ENCODE results near the gene PMPCA.

PMPCA gene

GRCh38 chr9:136410500-136411287 lies at the start of gene PMPCA, which contains the start of gene ENTR1:
PMPCA (plus strand) TSS chr9:136410658; CDS start chr9:136410669, 11 bp downstream.
ENTR1 (minus strand) TSS chr9:136410614; CDS start chr9:136410397, 217 bp downstream.
- peak; percentile 84 to 96 (median 90) for DNase-seq

GRCh38 chr9:136361047-136361753 lies 49.3 kb upstream of the PMPCA start:
- DNase-seq: no peak

GRCh38 chr9:136361754-136362449 lies 48.6 kb upstream of the PMPCA start:
- no peak for DNase-seq

GRCh38 chr9:136362450-136362784 lies 48.0 kb upstream of the PMPCA start:
- no peak for DNase-seq

- peak; percentile 85 to 91 (median 88) for DNase-seq
These were observed 47.1 kb upstream of the PMPCA start, which contains the start of gene DNLZ for GRCh38 chr9:136363106-136363948. DNLZ (minus strand) TSS chr9:136363744; CDS start chr9:136363714, 30 bp downstream.

GRCh38 chr9:136363949-136364748 lies 46.3 kb upstream of the PMPCA start:
- no peak for DNase-seq

- no peak for DNase-seq
These were observed 45.3 kb upstream of the PMPCA start for GRCh38 chr9:136364942-136365774.

GRCh38 chr9:136365775-136366222 lies 44.7 kb upstream of the PMPCA start:
- DNase-seq: no peak

GRCh38 chr9:136366826-136367225 lies 43.6 kb upstream of the PMPCA start:
- DNase-seq: no peak

- DNase-seq: no peak
These were observed 42.9 kb upstream of the PMPCA start for GRCh38 chr9:136367296-136368145.

GRCh38 chr9:136368190-136368589 lies 42.3 kb upstream of the PMPCA start:
- DNase-seq: no peak

- DNase-seq: no peak
These were observed 40.4 kb upstream of the PMPCA start for GRCh38 chr9:136370037-136370436.

GRCh38 chr9:136370687-136371532 lies 39.5 kb upstream of the PMPCA start:
- DNase-seq: no peak

- no peak for DNase-seq
These were observed 39.0 kb upstream of the PMPCA start for GRCh38 chr9:136371533-136371880.

GRCh38 chr9:136372006-136372405 lies 38.5 kb upstream of the PMPCA start:
- DNase-seq: no peak

GRCh38 chr9:136372561-136373299 lies 37.7 kb upstream of the PMPCA start:
- no peak for DNase-seq

- no peak for DNase-seq
These were observed 36.9 kb upstream of the PMPCA start, which contains the start of gene CARD9 for GRCh38 chr9:136373300-136374182. CARD9 (minus strand) TSS chr9:136373669; CDS start chr9:136372078, 1,591 bp downstream.
